ENCODE results near the gene IFNG. TPM values are rescaled to one million over a fixed set of nuclear protein-coding genes. Genes with fewer than 3 reads are reported as not detected.

The IFNG gene
- total and polyA plus RNA-seq, 2 experiments from 2014 or later: 0.11 TPM; not detected in 1

- H3K27ac ChIP-seq: no peak overlapping the region
- H3K9me3 ChIP-seq (ENCODE audit: low read depth): no peaks in the 10 kb centered on the region
- no peak for DNase-seq (ENCODE audit: low read depth in 1 of 2, low spot score in 1 of 2)
- TF ChIP-seq CTCF (IDR thresholded peaks at IDR 0.05; ENCODE audit: low read depth, low read length): no peak
- H3K4me3 ChIP-seq: no peak overlapping the region
- no peaks in the 10 kb centered on the region for H3K36me3 ChIP-seq
- H3K27me3 ChIP-seq: no peaks in the 10 kb centered on the region
- H3K4me1 ChIP-seq (ENCODE audit: low read depth): no peaks in the 10 kb centered on the region
Measured at GRCh38 chr12:68122236-68122920, 37.2 kb downstream of the IFNG start.

GRCh38 chr12:68121143-68121542, 38.4 kb downstream of the IFNG start:
- DNase-seq (ENCODE audit: low read depth in 1 of 2, low spot score in 1 of 2): no peak
- Histone ChIP-seq H3K4me1 (ENCODE audit: low read depth) (no peaks in the 10 kb centered on the region), H3K9me3 (ENCODE audit: low read depth) (no peaks in the 10 kb centered on the region), H3K4me3 (no peak overlapping the region), H3K27me3 (no peaks in the 10 kb centered on the region), H3K27ac (no peak overlapping the region), H3K36me3 (no peaks in the 10 kb centered on the region)
- TF ChIP-seq CTCF (IDR thresholded peaks at IDR 0.05; ENCODE audit: low read depth, low read length): no peak

- no peak for DNase-seq (ENCODE audit: low read depth in 1 of 2, low spot score in 1 of 2)
- Histone ChIP-seq H3K9me3 (ENCODE audit: low read depth) (no peaks in the 10 kb centered on the region), H3K27me3 (no peaks in the 10 kb centered on the region), H3K4me1 (ENCODE audit: low read depth) (no peaks in the 10 kb centered on the region), H3K27ac (no peak overlapping the region), H3K4me3 (no peak overlapping the region), H3K36me3 (no peaks in the 10 kb centered on the region)
- TF ChIP-seq CTCF (IDR thresholded peaks at IDR 0.05; ENCODE audit: low read depth, low read length): no peak
Measured at GRCh38 chr12:68119724-68120211, 39.8 kb downstream of the IFNG start.

- no peak for TF ChIP-seq CTCF (IDR thresholded peaks at IDR 0.05; ENCODE audit: low read depth, low read length)
- no peaks in the 10 kb centered on the region for H3K36me3 ChIP-seq
- H3K27me3 ChIP-seq: no peaks in the 10 kb centered on the region
- DNase-seq (ENCODE audit: low read depth in 1 of 2, low spot score in 1 of 2): no peak
- no peaks in the 10 kb centered on the region for H3K9me3 ChIP-seq (ENCODE audit: low read depth)
- no peak overlapping the region for H3K27ac ChIP-seq
- H3K4me1 ChIP-seq (ENCODE audit: low read depth): no peaks in the 10 kb centered on the region
- H3K4me3 ChIP-seq: no peak overlapping the region
Measured at GRCh38 chr12:68119250-68119649, 40.3 kb downstream of the IFNG start.

GRCh38 chr12:68118096-68118755, 41.3 kb downstream of the IFNG start:
- H3K27ac ChIP-seq: no peak overlapping the region
- no peaks in the 10 kb centered on the region for H3K36me3 ChIP-seq
- no peak overlapping the region for H3K4me3 ChIP-seq
- H3K9me3 ChIP-seq (ENCODE audit: low read depth): no peaks in the 10 kb centered on the region
- no peak for DNase-seq (ENCODE audit: low read depth in 1 of 2, low spot score in 1 of 2)
- H3K4me1 ChIP-seq (ENCODE audit: low read depth): no peaks in the 10 kb centered on the region
- H3K27me3 ChIP-seq: no peaks in the 10 kb centered on the region
- no peak for TF ChIP-seq CTCF (IDR thresholded peaks at IDR 0.05; ENCODE audit: low read depth, low read length)
